Stimulated activated CD8-positive, alpha-beta memory T cell treated with anti-CD3 and anti-CD28 coated beads, Interleukin-15, amount 100 ng/mL, for 4 hours (primary cell): ENCODE measurements around the gene CCDC57.

Source experiments
- DNase-seq, 2 donors: peaks; one replicate each; pipeline ENCODE4 v3.0.0-alpha.2; 2020; ENCODE audit warnings: low read depth in 2 of 2

CCDC57 gene

GRCh38 chr17:82236142-82236971, 23.7 kb upstream of the CCDC57 start:
- DNase-seq: no peak

GRCh38 chr17:82235775-82236141, 23.1 kb upstream of the CCDC57 start:
- no peak for DNase-seq

- DNase-seq: no peak
These were observed 22.6 kb upstream of the CCDC57 start for GRCh38 chr17:82235056-82235774.

- DNase-seq: no peak
These were observed 21.8 kb upstream of the CCDC57 start for GRCh38 chr17:82234211-82235055.

- DNase-seq: no peak
These were observed 20.5 kb upstream of the CCDC57 start for GRCh38 chr17:82232876-82233785.

GRCh38 chr17:82232322-82232820, 19.7 kb upstream of the CCDC57 start:
- no peak for DNase-seq

GRCh38 chr17:82231562-82232321, 19.1 kb upstream of the CCDC57 start:
- no peak for DNase-seq

GRCh38 chr17:82231312-82231561, 18.6 kb upstream of the CCDC57 start:
- no peak for DNase-seq

- DNase-seq: no peak
These were observed 18.1 kb upstream of the CCDC57 start for GRCh38 chr17:82230609-82231311.

GRCh38 chr17:82229698-82230608, 17.3 kb upstream of the CCDC57 start:
- no peak for DNase-seq

- peak in 1 of 2 donors; percentile 59 for DNase-seq
These were observed 16.4 kb upstream of the CCDC57 start, which contains the start of gene SLC16A3 for GRCh38 chr17:82228842-82229697. Gene SLC16A3, plus strand, starts transcription at chr17:82229042. Its CDS starts 6,967 bp downstream, at chr17:82236009.

- DNase-seq: no peak
These were observed 15.7 kb upstream of the CCDC57 start for GRCh38 chr17:82228278-82228841.

GRCh38 chr17:82227629-82228277, 15.1 kb upstream of the CCDC57 start:
- DNase-seq: no peak

GRCh38 chr17:82226809-82227628, 14.4 kb upstream of the CCDC57 start:
- no peak for DNase-seq

- no peak for DNase-seq
These were observed 13.6 kb upstream of the CCDC57 start for GRCh38 chr17:82226146-82226808.
